ENCODE results near the gene HIPK3.

- TF ChIP-seq, protein P1, sequence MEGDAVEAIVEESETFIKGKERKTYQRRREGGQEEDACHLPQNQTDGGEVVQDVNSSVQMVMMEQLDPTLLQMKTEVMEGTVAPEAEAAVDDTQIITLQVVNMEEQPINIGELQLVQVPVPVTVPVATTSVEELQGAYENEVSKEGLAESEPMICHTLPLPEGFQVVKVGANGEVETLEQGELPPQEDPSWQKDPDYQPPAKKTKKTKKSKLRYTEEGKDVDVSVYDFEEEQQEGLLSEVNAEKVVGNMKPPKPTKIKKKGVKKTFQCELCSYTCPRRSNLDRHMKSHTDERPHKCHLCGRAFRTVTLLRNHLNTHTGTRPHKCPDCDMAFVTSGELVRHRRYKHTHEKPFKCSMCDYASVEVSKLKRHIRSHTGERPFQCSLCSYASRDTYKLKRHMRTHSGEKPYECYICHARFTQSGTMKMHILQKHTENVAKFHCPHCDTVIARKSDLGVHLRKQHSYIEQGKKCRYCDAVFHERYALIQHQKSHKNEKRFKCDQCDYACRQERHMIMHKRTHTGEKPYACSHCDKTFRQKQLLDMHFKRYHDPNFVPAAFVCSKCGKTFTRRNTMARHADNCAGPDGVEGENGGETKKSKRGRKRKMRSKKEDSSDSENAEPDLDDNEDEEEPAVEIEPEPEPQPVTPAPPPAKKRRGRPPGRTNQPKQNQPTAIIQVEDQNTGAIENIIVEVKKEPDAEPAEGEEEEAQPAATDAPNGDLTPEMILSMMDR (tag by site-specific recombination; IDR thresholded peaks at IDR 0.05): no peak
- TF ChIP-seq ZNF664 (tag by site-specific recombination; IDR thresholded peaks at IDR 0.05): no peak
- no peak for TF ChIP-seq ZNF843 (tag by site-specific recombination; IDR thresholded peaks at IDR 0.05)
- no peak for TF ChIP-seq ZNF768 (tag by site-specific recombination; IDR thresholded peaks at IDR 0.05)
- no peak for TF ChIP-seq ZNF335 (tag by site-specific recombination; conservative IDR thresholded peaks at IDR 0.05)
- TF ChIP-seq, protein P2, sequence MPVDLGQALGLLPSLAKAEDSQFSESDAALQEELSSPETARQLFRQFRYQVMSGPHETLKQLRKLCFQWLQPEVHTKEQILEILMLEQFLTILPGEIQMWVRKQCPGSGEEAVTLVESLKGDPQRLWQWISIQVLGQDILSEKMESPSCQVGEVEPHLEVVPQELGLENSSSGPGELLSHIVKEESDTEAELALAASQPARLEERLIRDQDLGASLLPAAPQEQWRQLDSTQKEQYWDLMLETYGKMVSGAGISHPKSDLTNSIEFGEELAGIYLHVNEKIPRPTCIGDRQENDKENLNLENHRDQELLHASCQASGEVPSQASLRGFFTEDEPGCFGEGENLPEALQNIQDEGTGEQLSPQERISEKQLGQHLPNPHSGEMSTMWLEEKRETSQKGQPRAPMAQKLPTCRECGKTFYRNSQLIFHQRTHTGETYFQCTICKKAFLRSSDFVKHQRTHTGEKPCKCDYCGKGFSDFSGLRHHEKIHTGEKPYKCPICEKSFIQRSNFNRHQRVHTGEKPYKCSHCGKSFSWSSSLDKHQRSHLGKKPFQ (tag by site-specific recombination; IDR thresholded peaks at IDR 0.05): no peak
- no peak for TF ChIP-seq ZBTB1 (tag by site-specific recombination; IDR thresholded peaks at IDR 0.05)
- no peak for TF ChIP-seq ZNF121 (tag by site-specific recombination; IDR thresholded peaks at IDR 0.05)
- no peak for TF ChIP-seq OVOL3 (tag by site-specific recombination; IDR thresholded peaks at IDR 0.05)
- no peak for TF ChIP-seq ZNF302 (tag by site-specific recombination; IDR thresholded peaks at IDR 0.05; ENCODE audit: low read depth)
Measured at GRCh38 chr11:33284818-33285217, 27.6 kb downstream of the HIPK3 start.
